Measurements from ENCODE around the gene DGKB.

DGKB gene

DNA sequence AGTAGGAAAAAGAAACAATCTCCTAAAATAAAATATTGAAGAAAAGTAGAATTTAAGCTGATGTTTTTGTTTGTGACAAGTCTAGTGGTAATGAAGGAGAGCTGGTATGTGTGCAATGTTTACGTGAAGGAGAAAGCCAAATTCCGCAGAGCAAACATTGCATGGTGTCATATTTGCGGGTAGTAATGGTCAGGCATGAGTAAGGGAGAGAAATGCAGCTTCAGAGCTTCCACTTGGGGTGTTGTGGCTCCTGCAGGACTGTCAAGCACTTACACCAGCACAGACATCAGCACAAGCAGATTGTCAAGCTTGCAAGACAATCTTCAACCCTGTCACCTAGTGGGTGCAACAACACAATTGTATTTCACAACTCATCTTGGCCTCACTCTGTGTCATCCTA, 776.6 kb downstream of the DGKB start:
- no peak for DNase-seq (ENCODE audit: low read depth in 2 of 2)

DNA sequence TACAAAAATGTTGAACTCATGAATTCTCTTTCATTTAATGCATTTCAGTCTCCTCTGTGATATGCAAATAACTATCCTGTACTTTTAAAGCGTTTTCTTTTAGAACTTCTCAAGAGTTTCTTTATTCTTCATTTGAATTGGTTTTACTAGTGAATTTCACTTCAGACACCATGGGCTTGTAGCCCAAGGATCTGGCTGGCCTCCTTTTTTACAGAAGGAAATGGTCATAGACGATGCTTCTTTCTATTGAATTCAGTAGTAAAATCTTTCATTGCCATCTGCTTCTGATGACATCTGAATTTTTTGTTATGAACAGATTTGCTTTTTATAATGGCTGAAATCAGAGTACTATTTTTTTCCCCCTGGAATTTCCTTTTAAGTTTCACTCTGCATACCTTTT, 777.8 kb downstream of the DGKB start:
- no peak for DNase-seq (ENCODE audit: low read depth in 2 of 2)

DNA sequence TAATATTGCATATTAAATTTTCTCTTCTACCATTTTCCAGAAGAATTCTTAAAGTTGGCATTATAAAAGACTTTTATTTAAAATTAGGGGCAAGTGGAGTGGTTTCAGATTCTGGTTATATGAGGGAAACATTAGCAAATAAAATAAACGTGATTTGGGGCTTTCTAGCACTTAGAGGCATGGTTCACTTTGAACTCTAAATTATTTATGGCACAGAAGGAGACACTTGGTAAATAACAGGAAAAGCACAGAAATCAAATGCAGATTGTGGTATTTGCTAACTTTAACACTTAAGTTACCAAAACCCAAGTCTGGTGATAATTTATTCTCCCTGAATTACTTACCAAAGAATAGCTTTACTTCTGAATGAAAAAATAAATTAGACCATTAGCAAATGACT, 778.6 kb downstream of the DGKB start:
- no peak for DNase-seq (ENCODE audit: low read depth in 2 of 2)

DNA sequence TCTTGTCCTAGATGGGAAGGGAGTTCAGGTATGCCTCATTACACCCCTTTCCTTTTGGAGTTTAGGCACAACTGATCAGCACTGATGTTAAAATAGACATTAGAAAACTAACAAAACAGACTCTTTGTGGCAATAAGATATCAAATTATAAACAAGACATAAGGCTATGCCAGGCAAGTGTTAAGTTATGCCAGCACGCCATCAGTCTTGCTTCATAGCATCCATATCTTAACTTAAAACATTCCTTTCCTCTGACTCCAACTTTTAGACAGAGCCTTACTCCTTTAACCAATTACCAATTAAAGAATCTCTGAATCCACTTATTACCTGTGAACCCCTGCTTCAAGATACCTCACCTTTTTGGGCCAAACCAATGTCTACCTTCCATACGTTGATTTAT, 786.9 kb downstream of the DGKB start:
- DNase-seq (ENCODE audit: low read depth in 2 of 2) = no peak

DNA sequence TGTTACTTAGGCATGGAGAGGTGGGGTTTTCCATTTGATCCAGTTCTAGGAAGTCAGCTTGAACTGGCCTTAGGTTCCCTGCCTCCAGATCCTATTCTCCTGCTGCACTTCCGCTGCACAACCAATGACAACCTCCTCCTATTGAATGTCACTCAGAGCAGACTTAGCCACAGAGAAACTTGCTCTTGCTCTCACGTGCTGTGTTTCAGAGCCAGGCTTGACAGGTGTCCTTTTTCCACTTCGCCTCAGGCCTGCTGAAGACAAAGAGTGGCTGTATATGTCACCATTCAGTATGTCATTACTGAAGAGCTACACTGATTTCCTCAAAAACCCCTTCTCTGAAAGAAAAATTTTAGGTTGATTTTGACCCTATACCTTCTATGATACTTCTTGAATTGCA, 797.7 kb downstream of the DGKB start:
- no peak for DNase-seq (ENCODE audit: low read depth in 2 of 2)

DNA sequence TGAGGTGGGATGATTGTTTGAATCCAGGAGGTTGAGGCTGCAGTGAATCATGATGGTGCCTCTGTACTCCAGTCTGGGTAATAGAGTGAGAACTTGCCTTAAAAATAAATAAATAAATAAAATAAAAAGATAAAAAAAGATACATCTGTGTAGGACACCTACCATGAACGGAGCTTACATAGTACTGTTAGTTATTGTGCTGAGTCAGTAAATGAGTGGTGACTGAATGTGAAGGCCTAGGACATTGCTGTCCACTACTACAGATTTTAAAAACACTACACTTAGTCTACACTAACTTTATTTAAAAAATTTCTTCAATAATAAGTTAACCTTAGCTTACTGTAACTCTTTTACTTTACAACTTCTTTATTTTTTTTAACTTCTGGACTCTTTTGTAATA, 806.4 kb downstream of the DGKB start:
- DNase-seq (ENCODE audit: low read depth in 2 of 2) = no peak

DNA sequence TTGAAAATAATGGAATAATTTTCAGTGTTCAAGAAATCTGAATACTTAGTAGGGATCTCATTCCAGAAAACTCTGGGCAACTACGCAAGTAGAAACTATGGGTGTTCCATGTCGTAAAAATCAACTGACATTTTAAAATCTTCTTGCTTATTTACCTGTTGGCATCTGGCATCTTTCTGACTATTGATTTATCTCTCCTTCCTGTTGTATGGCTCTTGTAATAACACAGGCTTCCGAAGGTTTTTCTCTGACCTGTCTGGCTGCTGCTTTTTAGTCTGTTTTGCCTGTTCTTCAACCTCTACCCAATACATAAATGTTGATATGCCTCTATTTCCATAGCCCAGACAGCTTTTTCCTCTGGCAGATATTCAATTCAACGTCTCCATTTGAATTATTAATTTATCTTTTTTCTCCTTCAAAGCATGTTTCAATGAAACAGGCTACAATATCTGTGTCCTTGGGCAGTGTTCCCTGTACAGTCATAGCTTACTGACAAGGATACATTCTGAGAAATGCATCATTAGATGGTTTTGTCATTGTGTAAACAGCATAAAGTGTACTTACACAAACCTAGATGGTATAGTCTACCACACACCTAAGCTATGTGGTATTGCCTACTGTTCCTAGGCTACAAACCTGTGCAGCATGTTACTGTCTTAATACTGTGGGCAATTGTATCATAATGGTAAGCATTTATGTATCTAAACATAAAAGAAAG, 807.2 kb downstream of the DGKB start:
- DNase-seq (ENCODE audit: low read depth in 2 of 2) = no peak
